Measurements from ENCODE around the gene OR6X1.

- TF ChIP-seq CTCF (IDR thresholded peaks at IDR 0.05) (no peak), POLR2A (IDR thresholded peaks at IDR 0.05) (no peak)
Measured at GRCh38 chr11:123778511-123778910, 24.2 kb upstream of the OR6X1 start.

Measured in right lobe of liver (tissue), 4 donors.